GM12873 (cell line): ENCODE data around the gene ADCYAP1R1.

Source experiments
- TF ChIP-seq, protein P1 (sequence below): IDR thresholded peaks from 2 replicates; pipeline ENCODE4 v1.5.1; 2012; ENCODE audit warnings: low read depth, mild to moderate bottlenecking, moderate library complexity, low read length, control low read depth; ENCODE audit not compliant: insufficient read depth; ENCODE audit errors: missing control alignments

Gene ADCYAP1R1

GRCh38 chr7:31160941-31161340, 108.8 kb downstream of the ADCYAP1R1 start:
- TF ChIP-seq, protein P1, sequence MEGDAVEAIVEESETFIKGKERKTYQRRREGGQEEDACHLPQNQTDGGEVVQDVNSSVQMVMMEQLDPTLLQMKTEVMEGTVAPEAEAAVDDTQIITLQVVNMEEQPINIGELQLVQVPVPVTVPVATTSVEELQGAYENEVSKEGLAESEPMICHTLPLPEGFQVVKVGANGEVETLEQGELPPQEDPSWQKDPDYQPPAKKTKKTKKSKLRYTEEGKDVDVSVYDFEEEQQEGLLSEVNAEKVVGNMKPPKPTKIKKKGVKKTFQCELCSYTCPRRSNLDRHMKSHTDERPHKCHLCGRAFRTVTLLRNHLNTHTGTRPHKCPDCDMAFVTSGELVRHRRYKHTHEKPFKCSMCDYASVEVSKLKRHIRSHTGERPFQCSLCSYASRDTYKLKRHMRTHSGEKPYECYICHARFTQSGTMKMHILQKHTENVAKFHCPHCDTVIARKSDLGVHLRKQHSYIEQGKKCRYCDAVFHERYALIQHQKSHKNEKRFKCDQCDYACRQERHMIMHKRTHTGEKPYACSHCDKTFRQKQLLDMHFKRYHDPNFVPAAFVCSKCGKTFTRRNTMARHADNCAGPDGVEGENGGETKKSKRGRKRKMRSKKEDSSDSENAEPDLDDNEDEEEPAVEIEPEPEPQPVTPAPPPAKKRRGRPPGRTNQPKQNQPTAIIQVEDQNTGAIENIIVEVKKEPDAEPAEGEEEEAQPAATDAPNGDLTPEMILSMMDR: no peak
